Activated B cell treated with CpG ODN at 0.5 μM for 24 hours (primary cell): ENCODE results near the gene CDCP1. TPM values are rescaled to one million over a fixed set of nuclear protein-coding genes. Genes with fewer than 3 reads are reported as not detected.

Experiments used
- ATAC-seq: fragments of 200-7000 bp; cut with Tn5 transposase; one replicate; pipeline ENCODE4 v1.10.0; 2021; ENCODE audit warnings: low read depth, mild to moderate bottlenecking, moderate library complexity
- CTCF ChIA-PET: fragments of 350-600 bp; sonication (Branson Sonifier 250); formaldehyde crosslinking; loops from one replicate; lab custom pipeline; 2021; ENCODE audit warnings: antibody characterized with exemption; lab: Charles Lee
- POLR2A ChIA-PET: fragments of 350-600 bp; sonication (Branson Sonifier 250); formaldehyde crosslinking; loops from one replicate; lab custom pipeline; 2021; ENCODE audit warnings: antibody characterized with exemption; lab: Charles Lee
- DNase-seq: peaks from one replicate; pipeline ENCODE4 v3.0.0; 2022
- H3K27ac Mint-ChIP-seq: one replicate; pipeline ENCODE4 v1.8.0; 2020; ENCODE audit warnings: mixed read lengths
- H3K27me3 Mint-ChIP-seq: one replicate; pipeline ENCODE4 v1.8.0; 2021; ENCODE audit warnings: mixed read lengths
- H3K36me3 Mint-ChIP-seq: one replicate; pipeline ENCODE4 v1.8.0; 2021; ENCODE audit warnings: low read depth, mixed read lengths
- H3K4me1 Mint-ChIP-seq: one replicate; pipeline ENCODE4 v1.8.0; 2021; ENCODE audit warnings: mixed read lengths
- H3K4me3 Mint-ChIP-seq: one replicate; pipeline ENCODE4 v1.8.0; 2020; ENCODE audit warnings: mild to moderate bottlenecking, mixed read lengths
- H3K9me3 Mint-ChIP-seq: one replicate; pipeline ENCODE4 v1.8.0; 2020; ENCODE audit warnings: mixed read lengths
- CTCF ChIP-seq: fragments of 200-600 bp; IDR thresholded peaks from one replicate; pipeline ENCODE4 v1.8.0; 2022; ENCODE audit warnings: antibody characterized with exemption, mild to moderate bottlenecking
- intact Hi-C: fragments of 100-400 bp; cut with micrococcal nuclease; formaldehyde crosslinking; loops from one replicate; pipeline ENCODE4 v1.15.1; 2024
- total RNA-seq: library from RNA; stranded (reverse); gene quantifications from 2 replicates; pipeline ENCODE4 v1.2.3, GENCODE V29; 2022

Gene CDCP1
- total RNA-seq, 1 donor from 2014 or later, result not detected

GRCh38 chr3:45128950-45129349 lies 17.2 kb downstream of the CDCP1 start:
- Mint-ChIP-seq H3K27me3 (peaks cover 6% of the 10 kb centered on the region), H3K36me3 (no peaks in the 10 kb centered on the region), H3K4me3 (no peak overlapping the region), H3K27ac (no peak overlapping the region), H3K9me3 (no peaks in the 10 kb centered on the region), H3K4me1 (no peaks in the 10 kb centered on the region)
- CTCF ChIA-PET, result no interaction called here
- ATAC-seq (no peak), DNase-seq (no peak)
- no peak for TF ChIP-seq CTCF
- intact Hi-C loops, result no loop called here
- POLR2A ChIA-PET, result no interaction called here

- intact Hi-C loops, result no loop called here
- no peak for TF ChIP-seq CTCF
- Mint-ChIP-seq H3K4me3 (no peak overlapping the region), H3K9me3 (no peaks in the 10 kb centered on the region), H3K27me3 (peaks cover 11% of the 10 kb centered on the region), H3K4me1 (no peaks in the 10 kb centered on the region), H3K36me3 (no peaks in the 10 kb centered on the region), H3K27ac (no peak overlapping the region)
- ChIA-PET POLR2A (no interaction called here), CTCF (no interaction called here)
- DNase-seq (no peak), ATAC-seq (no peak)
Observed at GRCh38 chr3:45127130-45127822, 18.9 kb downstream of the CDCP1 start.

GRCh38 chr3:45126730-45127129 lies 19.4 kb downstream of the CDCP1 start:
- H3K27ac Mint-ChIP-seq, result no peak overlapping the region
- no peak for ATAC-seq
- no peaks in the 10 kb centered on the region for H3K36me3 Mint-ChIP-seq
- no peak overlapping the region for H3K4me3 Mint-ChIP-seq
- no peak for TF ChIP-seq CTCF
- POLR2A ChIA-PET, result no interaction called here
- no peak for DNase-seq
- peaks cover 11% of the 10 kb centered on the region for H3K27me3 Mint-ChIP-seq
- no peaks in the 10 kb centered on the region for H3K4me1 Mint-ChIP-seq
- intact Hi-C loops, result no loop called here
- no peaks in the 10 kb centered on the region for H3K9me3 Mint-ChIP-seq
- CTCF ChIA-PET, result no interaction called here

DNA sequence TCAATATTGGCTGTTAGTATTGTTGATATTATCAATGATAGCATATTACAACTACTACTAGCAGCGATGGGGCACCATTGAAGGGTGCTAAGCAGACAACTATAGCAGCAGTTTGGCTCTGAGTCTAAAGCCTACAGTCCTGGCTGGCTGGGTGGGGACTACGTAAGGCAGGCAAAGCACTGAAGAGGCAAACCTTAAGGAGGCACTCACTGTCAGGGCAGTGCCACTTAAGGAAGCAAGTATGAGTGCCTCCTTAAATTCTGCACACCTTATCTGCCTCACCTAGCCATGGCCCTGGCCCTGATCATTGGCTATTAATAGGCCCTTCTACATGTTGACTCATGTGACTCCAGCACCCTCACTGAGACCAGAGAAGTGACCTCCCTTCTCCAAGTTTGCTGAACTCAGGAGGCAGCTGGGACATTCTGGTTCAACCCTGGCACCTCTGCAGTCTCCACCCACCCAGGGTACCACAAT lies 20.6 kb downstream of the CDCP1 start:
- Mint-ChIP-seq H3K27ac (no peak overlapping the region), H3K4me1 (no peaks in the 10 kb centered on the region), H3K9me3 (no peaks in the 10 kb centered on the region), H3K27me3 (peaks cover 17% of the 10 kb centered on the region), H3K4me3 (no peak overlapping the region), H3K36me3 (no peaks in the 10 kb centered on the region)
- POLR2A ChIA-PET, result no interaction called here
- DNase-seq, result no peak
- ATAC-seq, result no peak
- CTCF ChIA-PET, result no interaction called here
- intact Hi-C loops, result no loop called here
- no peak for TF ChIP-seq CTCF

DNA sequence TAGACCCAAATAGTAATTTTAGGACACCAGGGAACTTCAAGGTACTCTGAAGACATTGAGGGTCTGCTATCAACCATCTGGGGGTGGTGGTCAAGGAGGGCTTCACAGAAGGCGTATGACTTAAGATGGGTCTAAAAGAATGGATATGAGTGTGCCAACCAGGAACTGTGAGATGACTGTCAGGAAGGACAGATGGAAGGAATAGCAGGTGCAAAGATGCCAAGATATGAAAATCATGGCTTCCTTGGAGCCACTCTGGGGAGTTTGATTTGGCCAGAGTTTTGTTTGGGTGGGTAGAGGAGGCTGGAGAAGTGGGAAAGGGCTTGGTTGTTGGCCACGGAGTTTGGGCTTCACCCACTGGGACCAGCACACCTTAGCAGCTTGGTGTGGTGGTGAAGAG lies 21.2 kb downstream of the CDCP1 start:
- no peak for TF ChIP-seq CTCF
- no peak overlapping the region for H3K4me3 Mint-ChIP-seq
- intact Hi-C loops, result no loop called here
- H3K9me3 Mint-ChIP-seq, result no peaks in the 10 kb centered on the region
- DNase-seq (no peak), ATAC-seq (no peak)
- peaks cover 19% of the 10 kb centered on the region for H3K27me3 Mint-ChIP-seq
- no peak overlapping the region for H3K27ac Mint-ChIP-seq
- POLR2A ChIA-PET, result no interaction called here
- H3K4me1 Mint-ChIP-seq, result no peaks in the 10 kb centered on the region
- CTCF ChIA-PET, result no interaction called here
- H3K36me3 Mint-ChIP-seq, result no peaks in the 10 kb centered on the region
